OCI-M2 (cell line): ENCODE data around the gene NBEAL1.
"Not testable (repeated sequence)": the region's sequence is repeated elsewhere in the genome, so short reads cannot be mapped to it uniquely, and the experiment has no call there.

Experiments
- DNase-seq: peaks from one replicate; lab custom pipeline; 2025; ENCODE audit not compliant: unreplicated experiment; lab: John Stamatoyannopoulos, UW

NBEAL1 gene

DNA sequence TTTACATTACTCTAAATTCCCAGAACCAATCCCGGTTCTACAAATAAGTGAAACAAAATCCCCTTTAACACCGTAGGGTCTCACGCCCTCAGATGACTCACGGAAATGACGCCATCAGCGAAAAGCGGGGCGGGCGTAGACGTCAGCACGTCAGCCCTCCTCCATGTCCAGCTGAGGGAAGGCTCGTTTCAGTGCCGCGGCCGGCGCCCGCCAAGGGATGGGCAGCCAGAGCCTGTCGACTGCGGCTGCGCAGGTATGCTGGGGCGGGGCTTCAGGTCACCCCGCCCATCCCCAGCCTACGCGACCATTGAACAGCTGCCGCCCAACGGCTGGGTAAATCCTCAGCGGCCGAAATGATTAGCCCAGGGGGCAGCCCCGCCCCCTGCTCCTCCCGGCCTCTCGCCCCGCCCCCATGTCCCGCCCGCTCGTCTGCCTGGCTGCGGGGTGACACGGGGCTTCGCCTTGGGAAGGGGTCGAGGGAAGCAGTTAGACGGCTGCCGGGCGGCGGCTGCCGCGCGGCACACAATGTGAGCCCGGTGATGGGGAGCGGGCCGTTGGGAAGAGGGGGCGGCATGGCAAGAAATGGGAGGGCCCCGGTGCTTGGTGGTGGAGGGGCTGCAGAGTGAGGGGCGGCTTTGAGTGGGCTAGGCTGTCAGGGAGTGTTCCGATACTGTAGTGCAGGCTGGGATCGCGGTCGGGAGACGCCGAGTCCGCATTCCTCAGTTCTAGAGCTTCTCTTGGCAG lies at the start of gene NBEAL1:
Gene NBEAL1 (plus strand): TSS at position 420 of the 744 bp plus-strand sequence. CDS start 1,510 bp downstream, outside the sequence.
- DNase-seq, result peak; percentile 90

DNA sequence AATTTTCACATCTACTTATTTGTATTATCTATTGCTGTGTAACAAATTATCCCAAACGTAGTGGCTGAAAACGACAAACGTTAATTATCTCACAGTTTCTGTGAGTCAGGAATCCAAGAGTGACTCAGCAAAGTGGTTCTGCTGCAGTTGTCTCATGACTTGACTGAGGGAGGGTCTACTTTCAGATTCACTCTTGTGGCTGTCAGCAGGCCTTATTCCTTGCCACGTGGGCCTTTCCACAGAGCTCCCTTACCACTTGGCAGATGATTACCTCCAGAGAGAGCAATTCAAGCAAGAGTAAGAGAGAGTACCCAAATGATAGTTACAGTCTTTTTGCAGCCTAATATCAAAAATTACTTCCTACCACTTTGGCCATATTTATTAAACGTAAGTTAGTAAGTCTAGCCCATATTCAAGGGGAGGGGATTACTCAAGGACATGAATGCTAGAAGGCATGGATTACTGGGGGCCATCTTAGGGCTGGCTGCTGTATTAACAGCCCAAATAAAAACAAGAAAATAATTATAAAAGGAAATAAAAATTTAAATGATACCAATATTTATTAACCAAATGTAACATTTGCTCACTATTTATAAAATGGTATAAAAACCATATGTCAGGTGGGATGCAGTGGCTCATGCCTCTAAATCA lies 48.7 kb upstream of the NBEAL1 start:
- no peak for DNase-seq

- DNase-seq, result not testable (repeated sequence)
Measured at GRCh38 chr2:202969404-202969803, 45.3 kb upstream of the NBEAL1 start.

GRCh38 chr2:202976809-202977208 lies 37.9 kb upstream of the NBEAL1 start:
- DNase-seq, result no peak

DNA sequence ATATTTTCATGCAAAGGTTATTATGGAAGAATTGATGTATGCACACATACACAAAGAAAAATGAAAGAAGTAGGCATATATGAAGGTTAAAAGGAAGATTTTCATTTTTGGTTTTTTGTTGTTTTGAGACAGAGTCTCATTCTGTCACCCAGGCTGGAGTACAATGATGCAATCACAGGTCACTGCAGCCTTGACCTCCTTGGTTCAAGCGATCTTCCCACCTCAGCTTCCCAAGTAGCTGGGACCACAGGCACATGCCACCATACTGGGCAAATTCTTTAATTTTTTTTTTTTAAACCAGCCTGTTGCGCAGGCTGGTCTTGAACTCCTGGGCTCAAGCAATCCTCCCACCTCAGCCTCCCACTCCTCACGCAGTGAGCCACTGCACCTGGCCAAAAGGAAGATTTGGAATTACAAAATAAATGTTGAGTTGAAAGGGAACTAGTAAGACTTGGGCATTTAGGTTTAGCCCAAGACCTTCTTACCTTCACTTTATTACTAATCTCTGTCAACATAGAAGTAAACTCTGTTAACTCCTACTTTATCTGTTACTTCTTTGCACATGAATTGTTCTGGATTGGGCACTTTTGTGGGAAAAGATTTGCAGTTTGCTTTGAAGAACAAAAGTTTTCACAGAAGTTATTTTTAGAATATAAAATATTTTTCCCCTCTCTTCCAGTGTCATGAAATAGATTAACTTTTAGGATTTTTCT lies 31.7 kb upstream of the NBEAL1 start:
- DNase-seq, result no peak

DNA sequence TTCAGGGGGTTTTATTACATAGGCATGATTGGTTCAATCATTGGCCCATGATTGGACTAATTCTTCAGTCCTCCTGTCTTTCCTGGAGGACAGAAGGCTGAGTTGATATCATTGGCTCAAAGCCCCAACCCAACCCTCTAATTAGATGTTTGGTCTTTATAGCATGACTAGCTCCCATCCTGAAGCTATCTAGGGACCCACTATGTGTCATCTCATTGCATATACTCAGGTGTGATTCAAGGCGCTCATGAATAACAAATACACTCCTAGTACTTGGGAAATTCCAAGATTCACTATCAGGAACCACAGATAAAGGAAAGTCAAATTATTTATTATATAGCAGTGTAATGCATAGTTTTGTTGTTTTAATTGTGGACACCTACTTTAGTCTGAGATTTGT lies 24.9 kb upstream of the NBEAL1 start:
- no peak for DNase-seq

DNA sequence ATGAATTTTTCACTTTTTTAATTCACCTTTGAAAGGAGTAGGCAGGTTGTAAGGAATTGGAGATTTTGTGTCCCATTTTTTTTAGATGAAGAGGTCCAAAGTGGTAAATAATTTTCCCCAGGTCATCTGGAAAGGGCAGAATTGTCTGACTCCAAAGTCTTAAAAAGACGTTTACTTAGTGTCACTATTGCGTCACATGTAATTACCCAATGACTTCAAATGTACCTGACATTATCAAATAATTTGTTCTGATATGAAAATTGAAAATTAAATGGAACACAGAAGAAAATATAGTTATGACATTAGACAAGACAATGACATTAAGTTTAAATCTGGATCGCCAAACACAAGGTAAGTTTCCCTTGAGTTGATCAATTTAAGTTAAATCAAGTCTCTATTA lies 24.2 kb upstream of the NBEAL1 start:
- no peak for DNase-seq

- DNase-seq, result not testable (repeated sequence)
Measured at GRCh38 chr2:202997113-202997512, 17.6 kb upstream of the NBEAL1 start.

- DNase-seq, result no peak
Measured at GRCh38 chr2:203002054-203002821, 12.4 kb upstream of the NBEAL1 start.

DNA sequence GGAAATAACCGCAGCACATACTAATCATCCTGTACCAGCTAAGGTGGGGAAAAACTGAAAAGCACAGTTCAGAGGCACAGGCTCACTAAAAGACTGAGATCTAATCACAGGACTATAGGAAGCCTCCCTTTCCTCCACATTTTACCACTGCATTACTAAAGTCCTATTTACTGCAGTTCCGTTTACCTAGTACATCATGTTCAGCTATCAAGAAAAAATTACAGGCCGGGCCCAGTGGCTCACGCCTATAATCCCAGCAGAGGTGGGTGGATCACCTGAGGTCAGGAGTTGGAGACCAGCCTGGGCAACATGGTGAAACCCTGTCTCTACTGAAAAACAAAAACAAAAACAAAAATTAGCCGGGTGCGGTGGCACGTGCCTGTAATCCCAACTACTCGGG lies 11.0 kb upstream of the NBEAL1 start:
- DNase-seq, result no peak

DNA sequence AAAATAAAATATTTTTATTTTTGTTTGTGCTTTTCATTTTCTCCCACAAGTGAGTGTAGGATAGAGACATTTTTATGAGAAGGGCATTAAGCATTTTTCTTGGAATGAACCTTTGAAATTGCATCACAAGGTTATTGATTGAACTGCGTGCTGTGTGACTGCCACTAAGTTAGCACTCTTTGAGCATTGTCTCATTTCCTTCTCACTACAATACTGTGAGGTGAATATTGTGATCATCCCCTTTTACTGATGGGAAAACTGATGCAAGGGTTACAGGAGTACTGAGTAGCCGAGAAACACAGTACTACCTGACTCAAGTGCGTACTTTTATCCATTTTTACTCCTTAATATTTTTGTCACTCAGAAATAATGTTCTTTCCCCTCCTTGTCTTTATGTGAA lies 2.0 kb downstream of the NBEAL1 start:
- no peak for DNase-seq

- no peak for DNase-seq
Measured at GRCh38 chr2:203018181-203018580, 3.5 kb downstream of the NBEAL1 start.

DNA sequence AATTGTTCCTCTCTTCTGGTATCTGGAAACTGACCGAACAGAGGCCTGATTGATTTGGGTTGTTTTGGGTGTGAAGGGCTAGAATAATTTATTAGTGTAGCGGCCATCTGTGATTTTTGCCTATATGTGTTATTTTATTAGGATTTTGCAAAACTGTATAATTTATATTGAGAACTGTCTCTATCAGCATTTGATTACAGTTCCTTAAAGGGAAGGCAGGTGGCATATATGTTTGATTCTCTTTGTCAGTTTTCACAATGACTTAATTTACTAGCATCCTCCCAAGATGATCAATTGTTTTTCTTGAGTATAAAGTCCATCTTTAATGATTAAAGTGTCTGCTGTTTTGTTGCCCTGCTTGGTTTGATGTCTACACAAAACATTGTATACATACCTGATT lies 4.5 kb downstream of the NBEAL1 start:
- no peak for DNase-seq

- DNase-seq, result no peak
Measured at GRCh38 chr2:203021991-203022390, 7.3 kb downstream of the NBEAL1 start.

DNA sequence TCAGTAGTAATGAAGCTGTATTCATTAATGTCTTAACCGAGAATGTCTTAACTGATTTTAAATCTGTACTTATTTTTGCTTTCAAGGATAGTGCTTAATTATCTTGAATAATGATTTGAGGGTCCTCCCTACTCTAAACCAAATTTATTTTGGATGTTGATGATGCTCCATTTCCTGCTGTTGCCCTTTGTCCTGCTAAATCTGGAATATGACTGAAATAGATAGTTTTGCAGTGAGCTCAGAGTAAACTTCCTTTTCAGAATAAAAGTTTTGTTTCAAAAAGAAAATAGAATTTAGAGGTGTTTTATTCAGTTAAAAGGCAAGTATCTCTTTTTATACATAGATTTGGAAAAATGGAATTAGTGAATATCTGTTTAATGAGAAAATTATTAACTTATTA lies 8.1 kb downstream of the NBEAL1 start:
- no peak for DNase-seq

GRCh38 chr2:203025592-203025991 lies 10.9 kb downstream of the NBEAL1 start:
- no peak for DNase-seq

DNA sequence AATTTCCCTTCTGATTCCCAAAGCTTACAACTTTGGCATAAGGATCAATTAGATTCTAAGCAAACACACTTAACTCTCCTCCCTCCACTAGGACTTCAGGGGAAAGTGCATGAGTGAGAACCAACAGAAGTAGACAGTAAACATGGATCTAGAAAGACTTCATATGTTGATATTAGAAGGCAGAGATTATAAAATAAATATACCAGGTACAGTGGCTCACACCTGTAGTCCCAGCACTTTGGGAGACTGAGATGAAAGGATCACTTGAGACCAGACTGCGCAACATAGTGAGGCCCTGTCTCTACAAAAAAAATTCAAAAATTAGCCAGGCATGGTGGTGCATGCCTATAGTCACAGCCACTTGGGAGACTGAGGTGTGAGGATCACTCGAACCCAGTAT lies 15.9 kb downstream of the NBEAL1 start:
- no peak for DNase-seq

- no peak for DNase-seq
Measured at GRCh38 chr2:203030991-203031390, 16.3 kb downstream of the NBEAL1 start.

- DNase-seq, result no peak
Measured at GRCh38 chr2:203033395-203033794, 18.7 kb downstream of the NBEAL1 start.

- DNase-seq, result no peak
Measured at GRCh38 chr2:203035879-203036470, 21.3 kb downstream of the NBEAL1 start.

- no peak for DNase-seq
Measured at GRCh38 chr2:203037026-203037425, 22.4 kb downstream of the NBEAL1 start.
